SKM-1 (cell line): ENCODE measurements around the gene IFNA1.
A peak's percentile ranks its signal among the peaks of the same experiment; 100 is the strongest.
"Not testable (repeated sequence)": the region's sequence is repeated elsewhere in the genome, so short reads cannot be mapped to it uniquely, and the experiment has no call there.

Experiments used
- DNase-seq: peaks from one replicate; lab custom pipeline; 2025; ENCODE audit not compliant: unreplicated experiment; lab: John Stamatoyannopoulos, UW

IFNA1 gene

DNA sequence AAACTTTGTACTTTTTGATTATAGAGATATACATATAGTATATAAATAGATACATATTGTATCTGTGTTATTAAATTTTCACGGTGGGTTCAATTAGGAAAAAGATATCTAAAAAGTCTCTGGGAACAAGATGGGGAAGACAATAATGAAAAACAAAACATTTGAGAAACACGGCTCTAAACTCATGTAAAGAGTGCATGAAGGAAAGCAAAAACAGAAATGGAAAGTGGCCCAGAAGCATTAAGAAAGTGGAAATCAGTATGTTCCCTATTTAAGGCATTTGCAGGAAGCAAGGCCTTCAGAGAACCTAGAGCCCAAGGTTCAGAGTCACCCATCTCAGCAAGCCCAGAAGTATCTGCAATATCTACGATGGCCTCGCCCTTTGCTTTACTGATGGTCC is at the start of gene IFNA1:
Gene IFNA1, plus strand, starts transcription at position 301 of the 400 bp plus-strand sequence. Its CDS starts 69 bp downstream, at position 370.
- DNase-seq: no peak

- DNase-seq: no peak
Measured at GRCh38 chr9:21392270-21392669, 48.0 kb upstream of the IFNA1 start.

- no peak for DNase-seq
Measured at GRCh38 chr9:21395778-21396717, 44.2 kb upstream of the IFNA1 start.

DNA sequence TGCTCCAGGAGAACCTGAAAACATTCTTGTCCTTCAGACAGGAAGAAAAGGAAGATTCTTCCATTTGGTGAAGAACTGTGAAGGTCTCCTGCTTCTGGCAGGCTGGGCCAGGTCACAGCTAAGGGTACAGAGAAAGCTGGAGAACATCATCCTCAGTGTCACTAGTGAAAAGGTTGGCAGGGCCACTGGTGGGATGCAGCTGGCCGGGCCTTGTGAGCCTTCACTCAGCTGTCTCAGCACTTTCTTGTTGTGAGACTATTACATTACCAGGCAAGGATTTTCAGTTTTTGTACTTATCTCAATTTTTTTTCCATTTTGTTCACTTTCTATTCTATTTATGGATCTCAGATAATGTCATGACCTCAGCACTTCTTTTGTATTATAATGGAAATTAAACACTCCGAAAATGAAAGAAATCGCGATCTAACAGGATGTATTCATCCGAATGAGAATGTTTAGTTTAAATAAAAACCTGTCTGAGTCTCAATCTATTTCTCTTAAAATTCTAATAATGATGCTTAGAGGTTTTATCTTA is 41.2 kb upstream of the IFNA1 start:
- no peak for DNase-seq

DNA sequence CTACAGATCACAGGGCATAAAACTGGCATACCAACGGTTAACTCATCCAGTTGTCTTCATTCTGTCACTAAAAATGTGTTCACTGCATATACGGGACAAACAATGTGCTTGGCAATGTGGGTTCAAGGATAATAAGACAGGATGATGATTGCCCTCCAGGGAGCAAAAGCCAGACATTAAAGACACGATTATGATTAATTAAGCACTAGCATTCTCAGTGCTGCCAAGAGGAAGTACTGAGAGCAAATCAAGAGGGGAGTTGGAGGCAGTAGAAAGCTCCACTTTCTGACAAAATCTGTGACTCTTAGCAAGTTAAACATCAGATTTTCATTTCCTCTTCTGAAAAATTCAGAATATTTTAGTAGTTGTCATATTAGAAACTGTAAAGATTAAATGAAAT is 40.3 kb upstream of the IFNA1 start:
- no peak for DNase-seq

- DNase-seq: no peak
Measured at GRCh38 chr9:21402386-21403251, 37.6 kb upstream of the IFNA1 start.

DNA sequence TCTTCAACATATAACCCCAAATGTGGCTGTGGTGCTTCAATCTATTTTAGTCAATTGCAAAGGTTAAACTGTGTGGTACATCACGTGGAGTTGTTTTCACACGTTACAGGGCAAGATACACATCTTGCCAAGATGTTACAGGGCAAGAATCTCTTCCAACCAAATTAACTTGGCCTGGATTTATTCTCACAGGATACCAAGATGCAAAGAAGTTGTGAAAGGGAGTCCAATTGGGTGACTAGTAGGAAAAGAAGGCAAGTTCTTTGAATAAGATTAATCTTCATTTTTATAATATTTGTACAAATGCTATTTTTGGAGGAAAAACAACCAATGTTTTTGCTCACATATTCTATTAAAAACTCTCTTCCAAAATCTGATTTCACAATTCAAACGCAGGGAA is 36.1 kb upstream of the IFNA1 start:
- no peak for DNase-seq

GRCh38 chr9:21408817-21409216 is 31.4 kb upstream of the IFNA1 start, which contains the start of gene IFNA8:
IFNA8 (plus strand) TSS chr9:21409117; CDS start chr9:21409177, 60 bp downstream.
- DNase-seq: no peak

DNA sequence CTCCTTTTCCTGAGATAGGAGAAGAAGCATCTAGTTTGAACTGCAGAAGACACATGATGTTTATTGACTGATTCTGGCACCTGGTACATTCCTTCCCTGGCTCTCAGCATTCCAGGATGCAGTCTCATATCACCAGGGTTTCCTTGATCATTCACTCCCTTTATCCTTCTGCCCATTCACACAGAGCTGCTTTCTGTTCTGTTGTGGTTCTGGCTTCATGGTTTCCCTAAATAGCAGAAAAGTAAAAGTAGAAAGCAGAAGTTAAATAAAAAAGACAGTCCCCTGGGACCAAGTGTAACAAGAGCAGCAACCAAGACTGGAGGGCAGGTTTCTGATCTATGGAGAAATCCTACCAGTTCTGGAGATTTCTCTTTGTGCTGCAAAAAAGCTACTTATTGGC is 28.1 kb upstream of the IFNA1 start:
- DNase-seq: peak; percentile 59

- DNase-seq: no peak
Measured at GRCh38 chr9:21413151-21413550, 27.1 kb upstream of the IFNA1 start.

DNA sequence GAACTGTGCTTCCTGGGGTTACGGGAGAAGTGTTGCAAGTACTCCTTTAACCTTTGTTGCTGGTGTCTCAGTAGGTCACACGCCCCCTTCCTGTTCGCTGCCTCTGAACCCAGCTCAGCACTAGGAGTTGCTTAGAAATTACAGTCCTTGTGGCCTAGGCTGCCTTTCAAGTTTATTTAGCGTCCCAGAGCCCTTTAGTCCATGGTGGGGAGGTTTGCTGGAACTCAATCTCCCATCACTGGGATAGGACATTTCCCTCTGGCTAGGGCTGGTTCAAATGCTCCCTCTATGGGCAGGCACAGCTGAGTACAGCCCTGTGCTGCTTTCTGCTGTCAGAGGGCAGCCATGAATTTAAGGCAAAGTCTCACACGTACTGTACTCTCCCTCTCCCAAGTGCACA is 26.6 kb upstream of the IFNA1 start:
- peak; percentile 52 for DNase-seq

DNA sequence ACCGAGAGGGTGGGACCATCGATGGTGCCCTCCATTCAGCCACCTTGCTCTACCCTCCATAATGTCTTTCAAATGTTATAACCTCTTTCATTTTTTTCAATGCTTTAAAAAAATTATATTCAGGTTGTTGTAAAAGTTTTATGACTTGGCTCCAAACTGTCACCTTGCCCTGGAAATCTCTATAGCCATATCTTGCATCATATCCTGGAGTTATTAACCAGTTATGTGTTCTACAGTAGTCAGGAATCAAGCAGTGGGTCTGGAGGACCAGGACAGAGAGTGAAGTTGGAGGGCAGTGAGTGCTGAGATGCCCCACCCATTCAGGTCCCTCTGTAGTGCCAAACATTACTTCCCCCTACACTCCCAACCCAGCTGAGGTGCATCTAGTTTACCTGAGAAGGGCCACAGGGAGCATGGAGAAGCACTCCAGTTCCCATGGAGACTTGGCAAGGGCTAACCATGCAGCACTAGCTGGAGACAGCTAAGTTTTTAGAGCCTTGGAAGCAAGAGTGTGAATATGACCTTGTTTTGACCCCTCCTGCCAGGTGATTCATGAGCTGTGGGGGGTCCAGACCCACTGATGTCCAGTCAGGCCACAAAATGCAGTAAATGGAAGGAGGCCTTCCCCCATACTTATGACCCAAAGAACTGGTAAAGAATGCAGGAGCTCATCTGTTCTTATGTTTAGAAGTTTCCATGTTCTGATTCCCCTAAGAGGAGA is 25.9 kb upstream of the IFNA1 start:
- no peak for DNase-seq

DNA sequence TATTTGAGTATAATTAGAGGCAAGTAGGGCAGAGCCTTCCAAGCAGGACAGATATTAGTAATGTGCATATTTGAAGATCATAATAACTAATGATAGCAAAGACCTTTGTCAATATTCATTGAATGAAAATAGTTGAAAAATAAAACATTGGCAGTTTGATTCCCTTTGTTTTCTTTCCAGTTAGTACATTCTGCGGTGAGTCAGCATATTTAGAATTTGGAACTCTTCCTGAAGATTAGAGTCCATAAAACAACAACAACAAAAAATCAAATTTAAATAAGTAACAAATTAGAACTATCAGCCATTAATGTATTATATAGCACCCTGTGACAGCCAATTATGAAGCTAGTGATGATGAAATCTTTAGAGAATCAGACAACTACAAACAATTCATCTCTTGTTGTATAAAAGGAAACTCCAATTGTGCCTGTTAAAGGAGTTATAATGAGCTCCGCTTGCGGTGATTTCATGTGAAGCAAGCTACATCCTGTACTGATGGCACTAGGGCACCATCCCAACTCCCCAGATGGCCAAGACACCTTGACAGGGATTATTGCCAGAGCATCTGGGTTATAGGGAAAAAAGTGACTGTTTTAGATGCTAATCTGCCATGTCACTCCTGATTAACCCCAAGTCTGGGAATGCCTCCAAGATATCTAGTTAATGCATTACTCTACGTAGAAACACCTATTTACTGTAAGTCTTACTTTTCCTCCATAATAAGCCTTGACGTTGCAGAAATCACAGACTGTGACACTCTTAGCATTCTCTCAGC is 24.6 kb upstream of the IFNA1 start:
- DNase-seq: no peak

- DNase-seq: no peak
Measured at GRCh38 chr9:21428235-21428634, 12.0 kb upstream of the IFNA1 start.

- DNase-seq: no peak
Measured at GRCh38 chr9:21429191-21429590, 11.0 kb upstream of the IFNA1 start.

DNA sequence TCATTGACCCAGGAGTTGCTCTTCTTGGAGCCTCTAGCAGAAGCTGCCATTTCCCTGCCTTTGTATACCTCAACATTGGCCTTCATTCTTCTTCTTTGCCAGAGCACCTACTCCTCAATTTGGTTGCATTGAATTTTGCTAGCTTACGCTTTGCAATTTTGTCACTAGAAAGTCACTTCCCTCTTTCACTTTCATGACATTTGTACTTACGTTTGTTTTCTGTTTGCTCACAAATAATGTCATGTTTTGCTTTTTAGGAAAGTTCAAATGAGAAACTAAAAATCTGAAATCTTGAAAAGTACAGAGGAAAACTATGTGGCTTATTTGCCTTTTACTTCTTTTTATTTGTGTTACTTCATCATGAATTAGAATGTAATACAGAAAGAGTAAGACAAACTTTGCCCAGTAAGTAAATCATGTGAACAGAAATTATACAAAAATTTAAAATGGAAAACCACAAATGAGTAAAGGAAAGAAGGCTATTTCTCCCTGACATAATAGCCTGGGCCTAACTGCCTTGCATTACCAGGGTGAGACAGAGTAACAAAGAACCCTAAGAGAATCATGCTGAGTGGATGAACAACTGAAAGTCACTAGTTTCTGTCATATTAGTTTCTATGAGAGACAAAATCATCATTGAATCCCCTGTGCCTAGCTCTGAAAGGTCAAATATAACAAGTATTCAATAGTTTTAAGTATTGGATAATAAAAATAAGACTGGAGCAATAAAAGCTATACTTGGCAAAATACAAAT is 7.4 kb upstream of the IFNA1 start:
- DNase-seq: no peak

DNA sequence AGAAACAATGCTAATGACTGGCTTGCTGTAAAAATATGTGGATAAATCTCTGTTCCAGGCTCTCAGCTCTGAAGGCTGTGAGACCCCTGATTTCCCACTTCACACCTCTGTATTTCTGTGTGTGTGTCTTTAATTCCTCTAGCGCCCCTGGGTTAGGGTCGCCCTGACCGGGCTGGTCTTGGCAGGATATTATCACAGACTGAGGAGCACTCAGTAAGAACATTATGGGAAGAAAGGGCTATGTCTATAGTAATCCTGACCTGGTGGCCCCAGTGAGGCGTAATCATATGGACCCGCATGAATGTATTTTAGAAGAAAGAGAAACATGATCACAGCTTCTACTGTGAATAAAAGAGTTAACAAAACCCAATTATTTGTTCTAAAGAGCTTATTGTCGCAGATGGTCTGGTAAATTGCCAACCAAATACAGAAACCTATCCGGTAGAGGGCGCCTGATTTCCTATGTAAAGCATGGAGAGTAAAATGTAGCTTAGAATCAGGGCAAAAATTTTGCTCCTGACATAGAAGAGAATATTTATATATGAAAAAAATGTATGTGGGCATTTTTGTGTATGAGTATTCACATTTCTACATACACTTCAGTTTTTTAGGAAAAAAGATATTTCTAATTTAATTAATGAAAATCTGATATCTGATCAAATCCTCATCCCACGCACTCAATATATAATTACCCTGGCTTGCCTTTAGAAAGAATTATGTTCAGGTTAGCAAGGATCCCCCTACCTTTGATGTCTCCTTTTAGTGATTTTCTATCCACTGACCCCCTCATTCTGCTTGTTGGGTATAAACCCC is 5.8 kb upstream of the IFNA1 start:
- DNase-seq: peak; percentile 9

DNA sequence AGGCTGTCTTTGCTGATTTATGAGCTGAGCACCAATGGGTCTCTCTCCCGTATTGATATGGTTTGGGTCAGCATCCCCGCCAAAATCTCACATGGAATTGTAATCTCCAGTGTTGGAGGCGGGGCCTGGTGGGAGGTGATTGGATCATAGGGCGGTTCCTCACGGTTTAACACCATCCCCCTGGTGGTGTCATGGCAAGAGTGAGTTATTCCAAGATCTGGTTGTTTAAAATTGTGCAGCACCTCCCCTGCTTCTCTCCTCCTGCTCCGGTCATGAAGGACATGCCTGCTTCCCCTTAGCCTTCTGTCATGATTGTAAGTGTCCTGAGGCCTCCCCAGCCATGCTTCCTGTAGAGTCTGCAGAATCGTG is 5.2 kb upstream of the IFNA1 start:
- not testable (repeated sequence) for DNase-seq
